CD4-positive, alpha-beta memory T cell (primary cell): ENCODE results near the gene PLSCR3. TPM values are rescaled to one million over a fixed set of nuclear protein-coding genes. Genes with fewer than 3 reads are reported as not detected.

ENCODE experiments used
- CTCF ChIA-PET: fragments of 350-600 bp; sonication (Branson Sonifier 250); formaldehyde crosslinking; loops from one replicate; lab custom pipeline; 2021; ENCODE audit warnings: inconsistent platforms; ENCODE audit not compliant: partially characterized antibody; lab: Charles Lee
- POLR2A ChIA-PET: fragments of 350-600 bp; sonication (Branson Sonifier 250); formaldehyde crosslinking; loops from one replicate; lab custom pipeline; 2021; ENCODE audit not compliant: partially characterized antibody; lab: Charles Lee
- DNase-seq, 5 donors: peaks; one replicate each; pipeline versions ENCODE4 v3.0.0 to v3.0.0-alpha.2; 2020 to 2022; ENCODE audit warnings: mixed read lengths in 1 of 5
- H3K27ac ChIP-seq: one replicate; pipeline ENCODE4 v1.7.0; 2013; ENCODE audit warnings: low read depth, low read length
- H3K27me3 ChIP-seq: 2 replicates; pipeline ENCODE4 v1.7.0; 2013; ENCODE audit warnings: mild to moderate bottlenecking, low read length, moderate library complexity; ENCODE audit not compliant: insufficient read depth
- H3K36me3 ChIP-seq: 2 replicates; pipeline ENCODE4 v1.7.0; 2013; ENCODE audit warnings: mild to moderate bottlenecking, low read length, moderate library complexity; ENCODE audit not compliant: insufficient read depth
- H3K4me1 ChIP-seq: 2 replicates; pipeline ENCODE4 v1.7.0; 2013; ENCODE audit warnings: mild to moderate bottlenecking, low read length, moderate library complexity; ENCODE audit not compliant: insufficient read depth
- H3K4me3 ChIP-seq, 2 donors: one replicate each; pipeline ENCODE4 v1.7.0; 2013; ENCODE audit warnings: low read length in 2 of 2, mild to moderate bottlenecking in 1 of 2
- H3K9me3 ChIP-seq, 2 donors: one replicate each; pipeline ENCODE4 v1.7.0; 2013; ENCODE audit warnings: low read length in 2 of 2, control low read depth in 1 of 2; ENCODE audit not compliant: control insufficient read depth in 1 of 2
- H3K27ac Mint-ChIP-seq, 7 donors: one replicate each; pipeline ENCODE4 v1.8.0; 2020 to 2021; ENCODE audit warnings: mixed read lengths in 7 of 7, mild to moderate bottlenecking in 6 of 7, inconsistent platforms in 3 of 7, moderate library complexity in 3 of 7
- H3K27me3 Mint-ChIP-seq, 2 donors: one replicate each; pipeline ENCODE4 v1.8.0; 2020 to 2021; ENCODE audit warnings: mixed read lengths in 2 of 2
- H3K36me3 Mint-ChIP-seq, 2 donors: one replicate each; pipeline ENCODE4 v1.8.0; 2020 to 2021; ENCODE audit warnings: mixed read lengths in 2 of 2, inconsistent platforms in 1 of 2, mild to moderate bottlenecking in 1 of 2
- H3K4me1 Mint-ChIP-seq, 4 donors: one replicate each; pipeline ENCODE4 v1.8.0; 2020 to 2021; ENCODE audit warnings: mixed read lengths in 4 of 4, mild to moderate bottlenecking in 1 of 4
- H3K4me3 Mint-ChIP-seq, 8 donors: one replicate each; pipeline ENCODE4 v1.8.0; 2020 to 2021; ENCODE audit warnings: mixed read lengths in 8 of 8, mild to moderate bottlenecking in 7 of 8, moderate library complexity in 6 of 8, inconsistent platforms in 3 of 8
- H3K9me3 Mint-ChIP-seq, 8 donors: one replicate each; pipeline ENCODE4 v1.8.0; 2020 to 2021; ENCODE audit warnings: mixed read lengths in 8 of 8, mild to moderate bottlenecking in 5 of 8, inconsistent platforms in 3 of 8, moderate library complexity in 1 of 8
- intact Hi-C: fragments of 100-400 bp; cut with micrococcal nuclease; formaldehyde crosslinking; loops from one replicate; pipeline ENCODE4 v1.15.1; 2023
- polyA plus RNA-seq, 2 donors: library from polyadenylated mRNA; unstranded; fragments of 300-500 nt; fragmentation: Illumina TruSeq; gene quantifications; one replicate each; pipeline ENCODE4 v1.2.3, GENCODE V29; 2021
- total RNA-seq, 2 experiments: library from RNA; stranded (reverse); gene quantifications; one replicate each; pipeline ENCODE4 v1.2.3, GENCODE V29; 2021

The PLSCR3 gene
- total and polyA plus RNA-seq, 4 experiments from 2014 or later: 90.3 to 242 (median 133) TPM

GRCh38 chr17:7407485-7408251 is 13.3 kb upstream of the PLSCR3 start, which contains the start of gene NLGN2:
TSS of gene NLGN2 (plus strand) at chr17:7407845. CDS start at chr17:7408256, 411 bp downstream.
- H3K36me3 Mint-ChIP-seq: peaks cover 0 to 7% of the 10 kb centered on the region in 2 donors
- CTCF ChIA-PET: interaction anchor here (1.0 kb wide), 2 partner anchors 52 to 153 kb away, joined by 3 to 4 read pairs; no protein-coding TSS in a partner anchor
- H3K4me1 Mint-ChIP-seq: peaks cover 11 to 47% (median 16%) of the 10 kb centered on the region in 4 donors
- H3K4me3 Mint-ChIP-seq: peak within 1 kb of the TSS in 7 of 8 donors; percentile 35 to 69 (median 59)
- H3K27me3 Mint-ChIP-seq: peaks cover 2% of the 10 kb centered on the region in 2 donors
- no peaks in the 10 kb centered on the region for H3K27me3 ChIP-seq
- H3K4me3 ChIP-seq: no peak within 1 kb of the TSS
- DNase-seq: no peak
- intact Hi-C loops: no loop called here
- H3K9me3 Mint-ChIP-seq: no peaks in the 10 kb centered on the region
- peak within 1 kb of the TSS in 1 of 7 donors; percentile 52 for H3K27ac Mint-ChIP-seq
- H3K27ac ChIP-seq: no peak within 1 kb of the TSS
- H3K4me1 ChIP-seq: peaks cover 16% of the 10 kb centered on the region
- no peaks in the 10 kb centered on the region for H3K36me3 ChIP-seq
- H3K9me3 ChIP-seq: no peaks in the 10 kb centered on the region
- POLR2A ChIA-PET: interaction anchor here (1.4 to 3.4 kb wide), 3 partner anchors 23 to 95 kb away, joined by 3 to 18 read pairs (median 14); partner anchors contain the start of gene TMEM102

- H3K4me3 Mint-ChIP-seq: peak overlapping the region in 1 of 8 donors; percentile 35
- POLR2A ChIA-PET: interaction anchor here (1.4 to 3.4 kb wide), 3 partner anchors 23 to 96 kb away, joined by 3 to 18 read pairs (median 14); partner anchors contain the start of gene TMEM102
Measured at GRCh38 chr17:7407082-7407481, 12.8 kb upstream of the PLSCR3 start.

GRCh38 chr17:7406235-7406825 is 12.0 kb upstream of the PLSCR3 start:
- Histone ChIP-seq H3K27ac (no peak overlapping the region), H3K4me3 (no peak overlapping the region), H3K9me3 (no peaks in the 10 kb centered on the region), H3K27me3 (no peaks in the 10 kb centered on the region), H3K36me3 (no peaks in the 10 kb centered on the region), H3K4me1 (peaks cover 17% of the 10 kb centered on the region)
- intact Hi-C loops: no loop called here
- Mint-ChIP-seq H3K4me3 (peak overlapping the region in 7 of 8 donors; percentile 48 to 81 (median 66)), H3K9me3 (no peaks in the 10 kb centered on the region), H3K27ac (peak overlapping the region in 4 of 7 donors; percentile 22 to 91 (median 66)), H3K27me3 (peaks cover 2% of the 10 kb centered on the region in 2 donors), H3K4me1 (peaks cover 15 to 48% (median 20%) of the 10 kb centered on the region in 4 donors), H3K36me3 (peaks cover 0 to 7% of the 10 kb centered on the region in 2 donors)
- no peak for DNase-seq
- ChIA-PET CTCF (no interaction called here), POLR2A (interaction anchor here (3.4 kb wide), 1 partner anchor 22 kb away, joined by 14 read pairs; no protein-coding TSS in a partner anchor)

More at GRCh38 chr17:7407082-7407481, 12.8 kb upstream of the PLSCR3 start:
- Histone ChIP-seq H3K36me3 (no peaks in the 10 kb centered on the region), H3K27me3 (no peaks in the 10 kb centered on the region), H3K9me3 (no peaks in the 10 kb centered on the region), H3K27ac (no peak overlapping the region), H3K4me1 (peaks cover 17% of the 10 kb centered on the region), H3K4me3 (no peak overlapping the region)
- H3K36me3 Mint-ChIP-seq: peaks cover 0 to 7% of the 10 kb centered on the region in 2 donors
- peaks cover 2% of the 10 kb centered on the region in 2 donors for H3K27me3 Mint-ChIP-seq
- no peak overlapping the region for H3K27ac Mint-ChIP-seq
- no peaks in the 10 kb centered on the region for H3K9me3 Mint-ChIP-seq
- intact Hi-C loops: no loop called here
- peaks cover 11 to 48% (median 16%) of the 10 kb centered on the region in 4 donors for H3K4me1 Mint-ChIP-seq
- no peak for DNase-seq
- CTCF ChIA-PET: no interaction called here

- CTCF ChIA-PET: no interaction called here
- Mint-ChIP-seq H3K36me3 (peaks cover 0 to 7% of the 10 kb centered on the region in 2 donors), H3K4me3 (peak overlapping the region; percentile 74 to 89 (median 80)), H3K9me3 (no peaks in the 10 kb centered on the region), H3K4me1 (peaks cover 15 to 48% (median 20%) of the 10 kb centered on the region in 4 donors), H3K27ac (peak overlapping the region; percentile 70 to 92 (median 86)), H3K27me3 (peaks cover 2% of the 10 kb centered on the region in 2 donors)
- H3K9me3 ChIP-seq: no peaks in the 10 kb centered on the region
- no peaks in the 10 kb centered on the region for H3K27me3 ChIP-seq
- peak overlapping the region; percentile 51 for H3K27ac ChIP-seq
- POLR2A ChIA-PET: interaction anchor here (3.4 to 3.7 kb wide), 2 partner anchors 11 to 21 kb away, joined by 14 to 49 read pairs; partner anchors contain the start of gene PLSCR3
- no peak for DNase-seq
- intact Hi-C loops: no loop called here
- H3K36me3 ChIP-seq: no peaks in the 10 kb centered on the region
- H3K4me1 ChIP-seq: peaks cover 17% of the 10 kb centered on the region
- H3K4me3 ChIP-seq: peak overlapping the region; percentile 23 to 77
Measured at GRCh38 chr17:7405350-7406234, 11.3 kb upstream of the PLSCR3 start.

GRCh38 chr17:7404737-7405349 is 10.5 kb upstream of the PLSCR3 start:
- intact Hi-C loops: loop anchor here (1.0 kb wide), 10 partner anchors 11 to 281 kb away; partner anchors contain the start of genes ACAP1, EIF5A, ELP5 and NEURL4
- ChIA-PET CTCF (interaction anchor here (0.8 to 2.9 kb wide), 2 partner anchors 32 to 49 kb away, joined by 4 to 23 read pairs; partner anchors contain the start of gene TMEM102), POLR2A (interaction anchor here (0.6 to 3.7 kb wide), 20 partner anchors 11 to 734 kb away, joined by 3 to 69 read pairs (median 8); partner anchors contain the start of genes ACAP1, MPDU1, NEURL4 and PLSCR3)
- no peaks in the 10 kb centered on the region for H3K9me3 Mint-ChIP-seq
- Histone ChIP-seq H3K27me3 (no peaks in the 10 kb centered on the region), H3K27ac (peak overlapping the region; percentile 51), H3K4me1 (peaks cover 17% of the 10 kb centered on the region), H3K36me3 (no peaks in the 10 kb centered on the region), H3K9me3 (no peaks in the 10 kb centered on the region), H3K4me3 (peak overlapping the region; percentile 73 to 77)
- peaks cover 0 to 7% of the 10 kb centered on the region in 2 donors for H3K36me3 Mint-ChIP-seq
- DNase-seq: peak in 1 of 5 donors; percentile 83
- H3K27me3 Mint-ChIP-seq: peaks cover 2% of the 10 kb centered on the region in 2 donors
- H3K4me3 Mint-ChIP-seq: peak overlapping the region; percentile 93 to 98 (median 97)
- H3K4me1 Mint-ChIP-seq: peaks cover 15 to 47% (median 20%) of the 10 kb centered on the region in 4 donors
- H3K27ac Mint-ChIP-seq: peak overlapping the region; percentile 89 to 99 (median 98)
